WTC11 (cell line): ENCODE data around the gene IL16. TPM values are rescaled to one million over a fixed set of nuclear protein-coding genes. Genes with fewer than 3 reads are reported as not detected.

Source experiments
- ATAC-seq: fragments of 200-7000 bp; cut with Tn5 transposase; 2 replicates; pipeline ENCODE4 v1.10.0; 2021; ENCODE audit warnings: mild to moderate bottlenecking, moderate library complexity
- CTCF ChIA-PET: fragments of 300-600 bp; sonication (Branson Sonifier 250); formaldehyde crosslinking; loops from one replicate; lab custom pipeline; 2021; ENCODE audit warnings: antibody characterized with exemption; lab: Charles Lee
- POLR2A ChIA-PET: fragments of 350-600 bp; sonication (Branson Sonifier 250); formaldehyde crosslinking; loops from one replicate; lab custom pipeline; 2021; ENCODE audit warnings: antibody characterized with exemption; lab: Charles Lee
- DNase-seq: peaks from one replicate; pipeline ENCODE4 v3.0.0; 2021; ENCODE audit warnings: low spot score
- H3K27ac Mint-ChIP-seq: 2 replicates; pipeline ENCODE4 v1.8.0; 2021; ENCODE audit warnings: mixed read lengths
- H3K27me3 Mint-ChIP-seq: 2 replicates; pipeline ENCODE4 v1.8.0; 2021; ENCODE audit warnings: low read depth, mild to moderate bottlenecking, moderate library complexity, mixed read lengths
- H3K36me3 Mint-ChIP-seq: 2 replicates; pipeline ENCODE4 v1.8.0; 2021; ENCODE audit warnings: mixed read lengths
- H3K4me1 Mint-ChIP-seq: 2 replicates; pipeline ENCODE4 v1.8.0; 2022; ENCODE audit warnings: mixed read lengths
- H3K4me3 Mint-ChIP-seq: 2 replicates; pipeline ENCODE4 v1.8.0; 2021; ENCODE audit warnings: mild to moderate bottlenecking, moderate library complexity, mixed read lengths
- H3K9me3 Mint-ChIP-seq: 2 replicates; pipeline ENCODE4 v1.8.0; 2021; ENCODE audit warnings: mixed read lengths
- ETV6 ChIP-seq: sonication (generic); formaldehyde crosslinking; IDR thresholded peaks from 2 replicates; pipeline ENCODE4 v1.8.1; 2022; ENCODE audit warnings: mild to moderate bottlenecking, missing genetic modification reagents
- FOXJ3 ChIP-seq: sonication (generic); formaldehyde crosslinking; IDR thresholded peaks from 2 replicates; pipeline ENCODE4 v1.9.0; 2021; ENCODE audit warnings: missing genetic modification reagents, mild to moderate bottlenecking, borderline replicate concordance
- FOXP1 ChIP-seq: sonication (generic); formaldehyde crosslinking; IDR thresholded peaks from 2 replicates; pipeline ENCODE4 v1.8.0; 2022; ENCODE audit warnings: missing genetic modification reagents, mild to moderate bottlenecking, moderate library complexity, borderline replicate concordance
- IRF2 ChIP-seq: sonication (generic); formaldehyde crosslinking; IDR thresholded peaks from 2 replicates; pipeline ENCODE4 v1.8.0; 2022; ENCODE audit warnings: low read depth, missing genetic modification reagents, borderline replicate concordance
- JAZF1 ChIP-seq: fragments of 250-450 bp; sonication (Bioruptor Pico); IDR thresholded peaks from 2 replicates; pipeline ENCODE4 v1.9.0; 2021; ENCODE audit warnings: moderate library complexity, mild to moderate bottlenecking, inconsistent platforms
- NFATC4 ChIP-seq: fragments of 250-450 bp; sonication (Bioruptor Pico); IDR thresholded peaks from 2 replicates; pipeline ENCODE4 v1.9.0; 2021; ENCODE audit warnings: mild to moderate bottlenecking
- NFYB ChIP-seq: sonication (generic); formaldehyde crosslinking; conservative IDR thresholded peaks from 2 replicates; pipeline ENCODE4 v1.8.0; 2022; ENCODE audit warnings: low read depth, missing genetic modification reagents
- SMAD3 ChIP-seq: sonication (generic); formaldehyde crosslinking; IDR thresholded peaks from 2 replicates; pipeline ENCODE4 v1.8.0; 2022; ENCODE audit warnings: missing genetic modification reagents, mild to moderate bottlenecking, borderline replicate concordance
- SMAD4 ChIP-seq: sonication (generic); formaldehyde crosslinking; IDR thresholded peaks from 2 replicates; pipeline ENCODE4 v1.8.0; 2022; ENCODE audit warnings: mild to moderate bottlenecking, missing genetic modification reagents
- TEAD1 ChIP-seq: sonication (generic); formaldehyde crosslinking; IDR thresholded peaks from 2 replicates; pipeline ENCODE4 v1.8.0; 2022; ENCODE audit warnings: mild to moderate bottlenecking, missing genetic modification reagents
- ZNF138 ChIP-seq: sonication (generic); formaldehyde crosslinking; conservative IDR thresholded peaks from 2 replicates; pipeline ENCODE4 v1.8.1; 2022; ENCODE audit warnings: mild to moderate bottlenecking, moderate library complexity, missing genetic modification reagents
- total RNA-seq: library from RNA; stranded (reverse); gene quantifications from 3 replicates; pipeline ENCODE4 v1.2.3, GENCODE V29; 2021
- TF ChIP-seq, protein P1 (sequence below): sonication (generic); formaldehyde crosslinking; IDR thresholded peaks from 2 replicates; pipeline ENCODE4 v1.8.0; 2022; ENCODE audit warnings: mild to moderate bottlenecking, missing genetic modification reagents
- TF ChIP-seq, protein P2 (sequence below): sonication (generic); formaldehyde crosslinking; IDR thresholded peaks from 2 replicates; pipeline ENCODE4 v1.8.1; 2023; ENCODE audit warnings: mild to moderate bottlenecking, missing genetic modification reagents, borderline replicate concordance
- TF ChIP-seq, protein P3 (sequence below): fragments of 200-600 bp; IDR thresholded peaks from 2 replicates; pipeline ENCODE4 v1.8.0; 2022; ENCODE audit warnings: antibody characterized with exemption
- TF ChIP-seq, protein P4 (sequence below): sonication (generic); formaldehyde crosslinking; IDR thresholded peaks from 2 replicates; pipeline ENCODE4 v1.8.0; 2022; ENCODE audit warnings: mild to moderate bottlenecking, missing genetic modification reagents
- TF ChIP-seq, protein P5 (sequence below): fragments of 250-450 bp; sonication (Bioruptor Pico); IDR thresholded peaks from 2 replicates; pipeline ENCODE4 v2.1.2; 2022; ENCODE audit warnings: mild to moderate bottlenecking, moderate library complexity
- TF ChIP-seq, protein P6 (sequence below): sonication (generic); formaldehyde crosslinking; IDR thresholded peaks from 2 replicates; pipeline ENCODE4 v1.8.0; 2022; ENCODE audit warnings: mild to moderate bottlenecking, missing genetic modification reagents

Gene IL16
- total RNA-seq, 1 experiment from 2014 or later = 0.61 TPM

DNA sequence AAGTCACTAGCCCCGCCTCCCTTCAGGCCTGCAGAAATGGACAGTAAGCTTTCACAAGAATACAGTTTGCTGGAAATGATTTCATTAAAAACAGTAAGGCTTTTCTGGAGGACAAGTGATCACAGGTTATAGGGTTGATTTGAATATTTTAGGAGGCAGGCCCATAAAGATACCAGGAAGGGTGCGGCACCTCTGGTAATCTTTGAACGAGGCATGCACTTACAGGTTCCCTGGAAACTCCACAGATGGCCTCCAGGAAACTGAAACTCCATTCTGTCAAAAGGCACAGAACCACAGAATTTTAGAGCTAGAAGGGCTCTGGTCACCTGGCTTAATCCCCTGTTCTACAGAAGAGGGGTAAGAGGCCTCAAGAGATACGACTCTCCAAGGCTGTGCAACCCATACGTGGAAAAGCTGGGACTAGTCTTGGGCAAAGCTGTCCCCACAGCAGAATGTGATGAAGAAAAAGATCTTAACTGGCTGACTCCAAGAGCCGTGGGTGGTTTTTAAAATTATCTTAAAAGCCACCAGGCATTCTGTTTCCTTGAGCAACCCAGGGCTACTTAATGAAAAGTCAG is 126.1 kb downstream of the IL16 start:
- ChIA-PET CTCF (interaction anchor here (1.6 kb wide), 1 partner anchor 47 kb away, joined by 15 read pairs; no protein-coding TSS in a partner anchor), POLR2A (no interaction called here)
- Mint-ChIP-seq H3K27me3 (peaks cover 12% of the 10 kb centered on the region), H3K9me3 (no peaks in the 10 kb centered on the region), H3K27ac (no peak overlapping the region), H3K4me1 (peaks cover 11% of the 10 kb centered on the region), H3K36me3 (peaks cover 13% of the 10 kb centered on the region), H3K4me3 (peak overlapping the region; percentile 53)
- no peak for ATAC-seq
- TF ChIP-seq SMAD3 (no peak), SMAD4 (CRISPR knock-in tag) (no peak), FOXP1 (CRISPR knock-in tag) (no peak), NFATC4 (CRISPR knock-in tag) (no peak), TEAD1 (CRISPR knock-in tag) (no peak), ZNF138 (no peak), ETV6 (CRISPR knock-in tag) (no peak)
- TF ChIP-seq, protein P1, sequence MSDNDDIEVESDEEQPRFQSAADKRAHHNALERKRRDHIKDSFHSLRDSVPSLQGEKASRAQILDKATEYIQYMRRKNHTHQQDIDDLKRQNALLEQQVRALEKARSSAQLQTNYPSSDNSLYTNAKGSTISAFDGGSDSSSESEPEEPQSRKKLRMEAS (CRISPR knock-in tag) = no peak
- TF ChIP-seq, protein P2, sequence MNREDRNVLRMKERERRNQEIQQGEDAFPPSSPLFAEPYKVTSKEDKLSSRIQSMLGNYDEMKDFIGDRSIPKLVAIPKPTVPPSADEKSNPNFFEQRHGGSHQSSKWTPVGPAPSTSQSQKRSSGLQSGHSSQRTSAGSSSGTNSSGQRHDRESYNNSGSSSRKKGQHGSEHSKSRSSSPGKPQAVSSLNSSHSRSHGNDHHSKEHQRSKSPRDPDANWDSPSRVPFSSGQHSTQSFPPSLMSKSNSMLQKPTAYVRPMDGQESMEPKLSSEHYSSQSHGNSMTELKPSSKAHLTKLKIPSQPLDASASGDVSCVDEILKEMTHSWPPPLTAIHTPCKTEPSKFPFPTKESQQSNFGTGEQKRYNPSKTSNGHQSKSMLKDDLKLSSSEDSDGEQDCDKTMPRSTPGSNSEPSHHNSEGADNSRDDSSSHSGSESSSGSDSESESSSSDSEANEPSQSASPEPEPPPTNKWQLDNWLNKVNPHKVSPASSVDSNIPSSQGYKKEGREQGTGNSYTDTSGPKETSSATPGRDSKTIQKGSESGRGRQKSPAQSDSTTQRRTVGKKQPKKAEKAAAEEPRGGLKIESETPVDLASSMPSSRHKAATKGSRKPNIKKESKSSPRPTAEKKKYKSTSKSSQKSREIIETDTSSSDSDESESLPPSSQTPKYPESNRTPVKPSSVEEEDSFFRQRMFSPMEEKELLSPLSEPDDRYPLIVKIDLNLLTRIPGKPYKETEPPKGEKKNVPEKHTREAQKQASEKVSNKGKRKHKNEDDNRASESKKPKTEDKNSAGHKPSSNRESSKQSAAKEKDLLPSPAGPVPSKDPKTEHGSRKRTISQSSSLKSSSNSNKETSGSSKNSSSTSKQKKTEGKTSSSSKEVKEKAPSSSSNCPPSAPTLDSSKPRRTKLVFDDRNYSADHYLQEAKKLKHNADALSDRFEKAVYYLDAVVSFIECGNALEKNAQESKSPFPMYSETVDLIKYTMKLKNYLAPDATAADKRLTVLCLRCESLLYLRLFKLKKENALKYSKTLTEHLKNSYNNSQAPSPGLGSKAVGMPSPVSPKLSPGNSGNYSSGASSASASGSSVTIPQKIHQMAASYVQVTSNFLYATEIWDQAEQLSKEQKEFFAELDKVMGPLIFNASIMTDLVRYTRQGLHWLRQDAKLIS (CRISPR knock-in tag) = no peak
- TF ChIP-seq, protein P3, sequence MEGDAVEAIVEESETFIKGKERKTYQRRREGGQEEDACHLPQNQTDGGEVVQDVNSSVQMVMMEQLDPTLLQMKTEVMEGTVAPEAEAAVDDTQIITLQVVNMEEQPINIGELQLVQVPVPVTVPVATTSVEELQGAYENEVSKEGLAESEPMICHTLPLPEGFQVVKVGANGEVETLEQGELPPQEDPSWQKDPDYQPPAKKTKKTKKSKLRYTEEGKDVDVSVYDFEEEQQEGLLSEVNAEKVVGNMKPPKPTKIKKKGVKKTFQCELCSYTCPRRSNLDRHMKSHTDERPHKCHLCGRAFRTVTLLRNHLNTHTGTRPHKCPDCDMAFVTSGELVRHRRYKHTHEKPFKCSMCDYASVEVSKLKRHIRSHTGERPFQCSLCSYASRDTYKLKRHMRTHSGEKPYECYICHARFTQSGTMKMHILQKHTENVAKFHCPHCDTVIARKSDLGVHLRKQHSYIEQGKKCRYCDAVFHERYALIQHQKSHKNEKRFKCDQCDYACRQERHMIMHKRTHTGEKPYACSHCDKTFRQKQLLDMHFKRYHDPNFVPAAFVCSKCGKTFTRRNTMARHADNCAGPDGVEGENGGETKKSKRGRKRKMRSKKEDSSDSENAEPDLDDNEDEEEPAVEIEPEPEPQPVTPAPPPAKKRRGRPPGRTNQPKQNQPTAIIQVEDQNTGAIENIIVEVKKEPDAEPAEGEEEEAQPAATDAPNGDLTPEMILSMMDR = no peak
- no peak for DNase-seq

DNA sequence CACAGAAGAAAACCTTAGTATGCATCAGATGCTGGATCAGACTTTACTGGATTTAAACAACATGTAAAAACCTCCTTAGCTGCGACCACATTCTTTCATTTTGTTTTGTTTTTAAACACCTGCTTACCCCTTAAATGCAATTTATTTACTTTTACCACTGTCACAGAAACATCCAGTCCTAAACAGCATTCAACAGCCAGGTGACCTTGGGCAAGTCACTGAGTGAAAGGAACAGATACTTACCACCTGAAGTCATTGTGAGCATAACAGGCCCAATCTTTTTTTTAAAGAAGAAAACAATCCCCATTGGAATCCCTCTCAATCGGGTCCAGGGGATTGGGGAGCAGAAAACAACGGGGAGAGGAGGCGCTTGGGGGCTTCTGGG is 126.9 kb downstream of the IL16 start:
- Mint-ChIP-seq H3K27ac (no peak overlapping the region), H3K4me1 (peaks cover 11% of the 10 kb centered on the region), H3K4me3 (peak overlapping the region; percentile 100), H3K9me3 (no peaks in the 10 kb centered on the region), H3K36me3 (peaks cover 11% of the 10 kb centered on the region; the same call in 1 of the 2 replicates), H3K27me3 (peaks cover 12% of the 10 kb centered on the region)
- CTCF ChIA-PET = interaction anchor here (0.8 to 1.9 kb wide), 10 partner anchors 13 to 346 kb away, joined by 3 to 20 read pairs (median 4); no protein-coding TSS in a partner anchor
- TF ChIP-seq NFYB (CRISPR knock-in tag) (no peak), ETV6 (CRISPR knock-in tag) (no peak), JAZF1 (no peak), IRF2 (no peak), FOXJ3 (CRISPR knock-in tag) (no peak)
- TF ChIP-seq, protein P4, sequence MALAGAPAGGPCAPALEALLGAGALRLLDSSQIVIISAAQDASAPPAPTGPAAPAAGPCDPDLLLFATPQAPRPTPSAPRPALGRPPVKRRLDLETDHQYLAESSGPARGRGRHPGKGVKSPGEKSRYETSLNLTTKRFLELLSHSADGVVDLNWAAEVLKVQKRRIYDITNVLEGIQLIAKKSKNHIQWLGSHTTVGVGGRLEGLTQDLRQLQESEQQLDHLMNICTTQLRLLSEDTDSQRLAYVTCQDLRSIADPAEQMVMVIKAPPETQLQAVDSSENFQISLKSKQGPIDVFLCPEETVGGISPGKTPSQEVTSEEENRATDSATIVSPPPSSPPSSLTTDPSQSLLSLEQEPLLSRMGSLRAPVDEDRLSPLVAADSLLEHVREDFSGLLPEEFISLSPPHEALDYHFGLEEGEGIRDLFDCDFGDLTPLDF = no peak
- TF ChIP-seq, protein P5, sequence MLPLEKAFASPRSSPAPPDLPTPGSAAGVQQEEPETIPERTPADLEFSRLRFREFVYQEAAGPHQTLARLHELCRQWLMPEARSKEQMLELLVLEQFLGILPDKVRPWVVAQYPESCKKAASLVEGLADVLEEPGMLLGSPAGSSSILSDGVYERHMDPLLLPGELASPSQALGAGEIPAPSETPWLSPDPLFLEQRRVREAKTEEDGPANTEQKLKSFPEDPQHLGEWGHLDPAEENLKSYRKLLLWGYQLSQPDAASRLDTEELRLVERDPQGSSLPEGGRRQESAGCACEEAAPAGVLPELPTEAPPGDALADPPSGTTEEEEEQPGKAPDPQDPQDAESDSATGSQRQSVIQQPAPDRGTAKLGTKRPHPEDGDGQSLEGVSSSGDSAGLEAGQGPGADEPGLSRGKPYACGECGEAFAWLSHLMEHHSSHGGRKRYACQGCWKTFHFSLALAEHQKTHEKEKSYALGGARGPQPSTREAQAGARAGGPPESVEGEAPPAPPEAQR = no peak
- TF ChIP-seq, protein P6, sequence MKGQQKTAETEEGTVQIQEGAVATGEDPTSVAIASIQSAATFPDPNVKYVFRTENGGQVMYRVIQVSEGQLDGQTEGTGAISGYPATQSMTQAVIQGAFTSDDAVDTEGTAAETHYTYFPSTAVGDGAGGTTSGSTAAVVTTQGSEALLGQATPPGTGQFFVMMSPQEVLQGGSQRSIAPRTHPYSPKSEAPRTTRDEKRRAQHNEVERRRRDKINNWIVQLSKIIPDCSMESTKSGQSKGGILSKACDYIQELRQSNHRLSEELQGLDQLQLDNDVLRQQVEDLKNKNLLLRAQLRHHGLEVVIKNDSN (CRISPR knock-in tag) = no peak
- no peak for ATAC-seq
- POLR2A ChIA-PET = no interaction called here
- DNase-seq = no peak
